ENCODE data around the gene NSMCE4A. TPM values are rescaled to one million over a fixed set of nuclear protein-coding genes. Genes with fewer than 3 reads are reported as not detected.

The NSMCE4A gene
- polyA plus RNA-seq, 1 donor (not counting 4 experiments of a cell fraction or from before 2014, with no cell fraction given), result 52.0 TPM

- dilution Hi-C loops (cut with MboI; ENCODE audit: extremely low pct_ligation_motif_present, low sequenced_read_pairs), result no loop called here
- TF ChIP-seq EZH2 (IDR thresholded peaks at IDR 0.05; ENCODE audit: low read length), result no peak
- no peak overlapping the region for H2AFZ ChIP-seq (ENCODE audit: control insufficient read depth, low read length)
These were observed 25.6 kb downstream of the NSMCE4A start for GRCh38 chr10:121949451-121949850.

GRCh38 chr10:121949049-121949448, 26.0 kb downstream of the NSMCE4A start:
- FAIRE-seq (no peak), DNase-seq (ENCODE audit: low read depth, low spot score) (no peak)
- Histone ChIP-seq H3K27me3 (ENCODE audit: control insufficient read depth, extremely low read depth, insufficient read depth, low read length) (no peaks in the 10 kb centered on the region), H3K4me3 (ENCODE audit: control insufficient read depth in 2 of 3, extremely low read depth in 1 of 3, insufficient read depth in 2 of 3, low read depth in 1 of 3, low read length in 3 of 3) (no peak overlapping the region), H3K4me1 (ENCODE audit: control insufficient read depth, extremely low read depth, insufficient read depth, low read length) (no peaks in the 10 kb centered on the region), H3K9ac (ENCODE audit: control insufficient read depth, extremely low read depth, insufficient read depth, low read length) (no peak overlapping the region), H4K20me1 (ENCODE audit: control insufficient read depth, extremely low read depth, insufficient read depth, low read length) (no peaks in the 10 kb centered on the region), H2AFZ (ENCODE audit: control insufficient read depth, low read length) (no peak overlapping the region), H3K79me2 (ENCODE audit: control insufficient read depth, insufficient read depth, low read length) (no peaks in the 10 kb centered on the region), H3K4me2 (ENCODE audit: control insufficient read depth, extremely low read depth, insufficient read depth, low read depth, low read length) (no peak overlapping the region), H3K9me3 (ENCODE audit: control insufficient read depth, low read depth, low read length) (no peaks in the 10 kb centered on the region), H3K9me1 (ENCODE audit: control insufficient read depth, extremely low read depth, insufficient read depth, low read length) (no peaks in the 10 kb centered on the region), H3K36me3 (ENCODE audit: control insufficient read depth in 2 of 2, extremely low read depth in 1 of 2, insufficient read depth in 2 of 2, low read length in 2 of 2) (no peaks in the 10 kb centered on the region), H3K27ac (ENCODE audit: control insufficient read depth, insufficient read depth, low read length) (no peak overlapping the region)
- TF ChIP-seq CTCF (optimal IDR thresholded peaks at IDR 0.05 in 1 of 3, IDR thresholded peaks at IDR 0.05 in 1 of 3, conservative IDR thresholded peaks at IDR 0.05 in 1 of 3; ENCODE audit: extremely low read depth in 1 of 3, insufficient read depth in 2 of 3, low read length in 3 of 3), result no peak
- TF ChIP-seq EZH2 (IDR thresholded peaks at IDR 0.05; ENCODE audit: low read length), result no peak
- dilution Hi-C loops (cut with MboI; ENCODE audit: extremely low pct_ligation_motif_present, low sequenced_read_pairs), result no loop called here

More at GRCh38 chr10:121949451-121949850, 25.6 kb downstream of the NSMCE4A start:
- H3K4me3 ChIP-seq (ENCODE audit: control insufficient read depth in 2 of 3, extremely low read depth in 1 of 3, insufficient read depth in 2 of 3, low read depth in 1 of 3, low read length in 3 of 3), result no peak overlapping the region
- H3K79me2 ChIP-seq (ENCODE audit: control insufficient read depth, insufficient read depth, low read length), result no peaks in the 10 kb centered on the region
- no peaks in the 10 kb centered on the region for H3K36me3 ChIP-seq (ENCODE audit: control insufficient read depth in 2 of 2, extremely low read depth in 1 of 2, insufficient read depth in 2 of 2, low read length in 2 of 2)
- DNase-seq (ENCODE audit: low read depth, low spot score), result no peak
- no peaks in the 10 kb centered on the region for H3K9me3 ChIP-seq (ENCODE audit: control insufficient read depth, low read depth, low read length)
- no peak overlapping the region for H3K9ac ChIP-seq (ENCODE audit: control insufficient read depth, extremely low read depth, insufficient read depth, low read length)
- no peaks in the 10 kb centered on the region for H3K27me3 ChIP-seq (ENCODE audit: control insufficient read depth, extremely low read depth, insufficient read depth, low read length)
- no peak for FAIRE-seq
- H3K9me1 ChIP-seq (ENCODE audit: control insufficient read depth, extremely low read depth, insufficient read depth, low read length), result no peaks in the 10 kb centered on the region
- no peak overlapping the region for H3K4me2 ChIP-seq (ENCODE audit: control insufficient read depth, extremely low read depth, insufficient read depth, low read depth, low read length)
- no peaks in the 10 kb centered on the region for H3K4me1 ChIP-seq (ENCODE audit: control insufficient read depth, extremely low read depth, insufficient read depth, low read length)
- H4K20me1 ChIP-seq (ENCODE audit: control insufficient read depth, extremely low read depth, insufficient read depth, low read length), result no peaks in the 10 kb centered on the region
- H3K27ac ChIP-seq (ENCODE audit: control insufficient read depth, insufficient read depth, low read length), result no peak overlapping the region
